GM18526 (cell line): ENCODE results near the gene HPCAL1.

Experiments used
- POLR2A ChIP-seq: IDR thresholded peaks from 3 replicates; pipeline ENCODE4 v1.6.1; 2011; ENCODE audit not compliant: insufficient read length; ENCODE audit errors: extremely low read depth

HPCAL1 gene

GRCh38 chr2:10339647-10340592 is 37.2 kb downstream of the HPCAL1 start:
- no peak for TF ChIP-seq POLR2A

DNA sequence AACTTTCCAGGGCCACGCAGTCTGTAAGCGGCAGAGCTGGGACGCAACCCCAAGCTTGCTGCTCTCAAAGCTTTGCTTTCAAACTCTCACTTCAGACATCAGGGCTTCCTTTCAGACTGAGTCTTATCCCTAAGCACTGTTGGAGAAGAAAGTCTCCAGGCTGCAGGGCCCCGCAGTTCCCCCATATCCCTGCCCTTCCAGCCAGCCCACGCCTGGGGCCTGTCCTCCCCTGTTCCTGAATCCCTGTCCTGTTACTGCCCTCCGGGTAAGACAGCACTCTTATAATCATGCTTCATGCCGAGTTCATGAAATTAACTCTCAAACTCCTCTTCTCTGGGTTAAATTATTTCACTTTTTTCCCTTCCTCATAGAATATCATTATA is 37.9 kb downstream of the HPCAL1 start:
- no peak for TF ChIP-seq POLR2A

GRCh38 chr2:10341193-10341592 is 38.5 kb downstream of the HPCAL1 start:
- no peak for TF ChIP-seq POLR2A

DNA sequence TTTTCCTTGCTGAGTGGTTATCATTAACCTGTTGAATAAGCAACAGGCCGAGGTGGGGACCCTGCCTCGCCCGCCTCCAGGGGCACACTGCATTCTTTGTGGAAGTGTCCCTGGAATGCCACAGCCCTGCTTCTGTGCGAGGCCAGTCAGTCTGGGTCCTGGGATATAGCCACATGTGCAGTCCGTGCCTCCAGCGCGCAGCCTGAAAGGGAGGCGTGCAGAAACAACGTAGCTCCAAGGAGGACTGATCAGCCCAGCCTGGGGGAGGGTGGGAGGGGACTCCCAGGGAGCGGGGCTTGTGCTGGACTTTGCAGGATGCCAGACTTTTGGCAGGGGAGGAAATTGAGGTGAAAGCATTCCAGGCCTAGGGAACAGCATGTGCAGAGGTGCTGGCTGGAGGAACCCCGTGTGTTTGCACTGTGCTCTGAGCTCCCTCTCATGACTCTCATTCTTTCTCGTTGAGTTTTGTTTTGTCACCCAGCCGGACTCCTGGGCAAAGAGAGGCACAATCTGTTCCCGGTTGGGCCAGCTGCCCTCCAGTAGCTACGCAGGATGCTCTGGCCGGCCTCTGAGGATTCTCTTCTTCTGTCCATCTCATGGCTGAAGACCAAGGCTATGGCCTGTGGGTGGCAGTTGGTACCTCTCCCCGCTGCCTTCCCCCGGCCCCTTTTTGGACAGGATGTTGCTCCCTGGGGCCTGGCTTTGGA is 39.7 kb downstream of the HPCAL1 start:
- TF ChIP-seq POLR2A, result no peak

DNA sequence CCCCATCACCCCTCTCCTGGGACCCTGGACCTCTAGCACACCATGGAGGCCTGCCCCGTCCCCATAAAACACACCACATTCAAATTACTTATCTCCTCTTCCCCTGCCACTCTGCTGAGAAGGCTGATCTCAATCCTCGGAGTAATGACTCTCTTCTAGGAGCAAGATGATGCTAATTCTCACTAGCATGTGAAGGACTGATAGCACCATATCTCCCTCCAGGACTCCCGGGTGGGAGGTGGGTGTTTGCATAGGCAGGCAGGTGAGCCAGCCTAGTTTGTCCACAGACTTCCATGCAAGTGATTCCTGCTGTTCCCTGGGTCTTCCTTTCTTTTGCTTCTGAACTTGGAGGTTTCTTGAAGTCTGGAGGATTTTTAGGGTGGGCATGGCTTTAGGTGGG is 40.5 kb downstream of the HPCAL1 start:
- TF ChIP-seq POLR2A, result no peak

- TF ChIP-seq POLR2A, result no peak
Measured at GRCh38 chr2:10343658-10344057, 41.0 kb downstream of the HPCAL1 start.

- no peak for TF ChIP-seq POLR2A
Measured at GRCh38 chr2:10344105-10345066, 41.7 kb downstream of the HPCAL1 start.

DNA sequence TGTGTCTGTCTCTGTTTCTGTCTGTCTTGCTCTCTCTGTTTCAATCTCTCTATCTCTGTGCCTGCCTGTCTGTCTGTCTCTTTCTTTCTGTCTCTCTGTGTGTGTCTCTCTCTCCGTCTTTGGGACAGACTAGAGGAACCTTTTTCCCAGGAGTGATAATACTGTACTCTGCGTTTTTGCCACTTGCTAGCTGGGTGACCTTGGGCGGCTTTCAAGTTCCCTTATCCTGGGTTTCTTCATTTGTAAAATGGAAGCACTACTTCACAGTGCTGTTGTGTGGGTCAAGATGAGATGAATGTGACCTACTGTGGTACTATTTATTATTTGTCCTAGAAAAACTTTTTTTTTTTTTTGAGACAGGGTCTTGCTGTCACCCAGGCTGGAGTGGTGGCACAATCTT is 42.4 kb downstream of the HPCAL1 start:
- TF ChIP-seq POLR2A, result no peak

DNA sequence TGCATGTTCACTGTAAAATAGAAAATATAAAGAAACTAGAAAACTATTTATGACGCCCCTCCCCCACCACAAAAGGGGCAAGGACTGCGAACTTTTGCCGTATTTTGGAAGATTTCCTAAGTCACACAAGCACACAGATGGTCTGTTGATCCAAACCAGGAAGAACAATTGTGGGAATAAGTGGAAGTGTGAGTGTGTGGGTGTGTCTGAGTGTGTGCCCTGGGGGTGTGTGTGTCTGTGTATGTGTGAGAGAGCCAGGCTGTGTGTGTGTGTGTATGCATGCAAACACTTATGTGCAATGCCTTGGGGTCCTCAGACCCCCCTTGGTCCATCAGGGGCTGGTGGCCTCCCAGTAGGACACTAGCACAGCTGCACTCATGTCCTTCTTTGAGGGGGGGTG is 43.1 kb downstream of the HPCAL1 start:
- no peak for TF ChIP-seq POLR2A

DNA sequence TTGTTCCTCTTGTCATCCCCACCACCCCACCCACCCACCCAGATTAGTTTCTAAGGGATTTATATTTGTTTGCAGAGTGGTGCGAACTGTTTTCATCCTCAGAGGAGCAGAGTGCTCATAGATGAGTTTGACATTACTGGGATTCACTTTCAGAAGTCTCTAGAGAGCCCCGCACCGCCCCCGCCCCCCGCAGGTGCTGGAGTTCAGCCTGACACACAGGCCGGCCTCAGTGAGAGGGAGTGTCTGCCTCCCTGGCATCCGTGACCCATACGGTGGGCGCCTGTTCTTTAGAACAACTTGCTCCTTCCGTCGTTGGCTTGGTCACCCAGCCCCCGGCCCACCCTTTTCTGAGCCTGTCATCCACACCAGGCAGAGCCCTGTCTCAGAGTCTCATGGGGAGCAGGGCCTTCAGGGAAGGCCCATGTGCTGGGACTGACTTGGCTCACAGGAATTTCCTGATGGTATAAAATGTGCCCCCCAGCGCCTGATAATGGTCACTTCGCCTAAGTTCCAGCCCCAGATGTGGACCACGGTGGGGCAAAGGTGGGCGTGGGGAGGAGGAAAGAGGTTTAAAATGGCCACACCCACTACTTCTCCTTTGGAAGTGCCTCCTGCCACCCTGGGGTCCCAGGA is 44.3 kb downstream of the HPCAL1 start:
- TF ChIP-seq POLR2A, result no peak

DNA sequence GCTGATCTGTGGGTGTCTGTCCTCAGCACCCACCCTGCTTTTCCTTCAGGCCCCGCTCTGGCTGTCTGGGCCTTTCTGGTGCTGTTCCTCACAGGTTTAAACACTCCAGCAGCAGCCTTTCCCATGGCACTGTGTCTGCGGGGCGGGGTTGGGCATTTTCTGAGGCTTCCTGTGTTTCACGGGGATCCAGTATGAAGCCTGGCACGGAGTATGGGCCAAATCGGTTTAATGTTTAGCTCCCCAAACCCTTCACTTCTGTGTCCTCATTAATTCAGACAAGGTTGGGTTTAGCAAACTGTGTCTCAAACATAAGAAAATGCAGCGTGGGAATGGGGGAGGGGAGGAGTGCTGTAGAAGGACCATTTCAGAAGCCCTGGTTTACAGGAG is 44.9 kb downstream of the HPCAL1 start:
- no peak for TF ChIP-seq POLR2A

DNA sequence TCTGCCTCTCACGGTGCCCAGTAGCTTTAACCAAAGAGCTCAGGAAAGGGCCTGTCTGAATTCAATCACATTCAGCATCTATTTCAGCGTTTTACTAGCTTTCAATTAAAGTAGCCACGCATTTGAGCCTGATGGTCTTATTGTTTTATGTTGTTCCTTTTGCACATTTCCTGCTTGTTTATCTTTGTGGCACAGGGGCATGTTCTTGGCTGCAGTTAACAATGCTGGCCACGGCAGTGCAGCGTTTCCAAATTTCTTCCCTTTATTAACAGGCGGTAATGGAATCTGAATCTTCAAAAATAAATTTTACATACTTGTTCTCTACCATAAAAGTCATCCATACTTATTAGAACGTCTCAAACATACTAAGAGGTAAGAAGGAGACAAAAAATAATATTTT is 46.2 kb downstream of the HPCAL1 start:
- no peak for TF ChIP-seq POLR2A

GRCh38 chr2:10350761-10351160 is 48.1 kb downstream of the HPCAL1 start:
- no peak for TF ChIP-seq POLR2A

DNA sequence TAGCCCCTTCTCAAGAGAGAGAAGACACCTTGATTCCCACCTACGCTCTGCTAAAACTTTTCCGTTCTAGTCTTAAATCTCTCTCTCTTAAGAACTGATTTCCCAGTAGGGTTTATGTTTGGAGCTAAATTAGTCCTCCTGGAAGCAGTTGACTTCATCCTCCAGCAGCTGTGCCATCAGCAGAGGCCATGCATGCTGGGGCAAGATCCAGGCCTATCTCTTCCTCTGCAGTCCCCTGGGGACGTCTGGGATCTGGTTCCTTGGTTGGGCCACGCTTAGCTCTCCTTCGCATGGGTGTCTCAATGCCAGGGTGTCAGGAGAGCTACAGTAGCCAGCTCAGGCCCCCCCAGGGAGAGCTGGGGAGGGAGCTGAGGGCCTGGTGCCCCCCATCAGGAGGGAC is 49.7 kb downstream of the HPCAL1 start:
- no peak for TF ChIP-seq POLR2A

DNA sequence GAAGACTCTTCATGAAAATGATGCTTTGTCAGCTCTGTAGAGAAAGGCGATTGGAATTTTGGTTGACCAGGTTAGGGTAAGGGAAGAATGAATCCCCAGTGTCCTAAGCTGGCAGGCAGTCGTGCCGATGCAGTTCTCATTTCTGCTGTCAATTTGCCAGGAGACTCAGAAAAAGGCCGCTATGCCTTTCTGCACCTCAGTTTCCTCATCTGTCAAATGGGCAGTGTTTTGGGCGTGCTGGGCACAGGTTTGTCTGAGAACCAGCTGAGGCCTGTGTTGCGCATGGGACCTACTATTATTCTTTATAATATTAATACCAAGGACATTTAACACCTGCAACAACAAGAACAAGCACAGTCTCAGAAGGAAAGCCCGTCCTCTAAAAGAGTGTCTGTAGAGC is 50.3 kb downstream of the HPCAL1 start:
- no peak for TF ChIP-seq POLR2A
